HL-60 (cell line): ENCODE results near the gene TAS2R60.

Source experiments
- DNase-seq, 2 experiments: peaks; one replicate each; pipeline ENCODE4 v3.0.0-alpha.2; 2010 to 2020; ENCODE audit warnings: low read depth in 1 of 2, low spot score in 1 of 2
- H3K27ac ChIP-seq: fragments of 250-450 bp; sonication (Bioruptor Pico); replicated peaks from 2 replicates; pipeline ENCODE4 v1.5.1; 2020; ENCODE audit warnings: mild to moderate bottlenecking, moderate library complexity
- H3K27me3 ChIP-seq: fragments of 250-450 bp; sonication (Bioruptor Pico); 2 replicates; pipeline ENCODE4 v1.5.1; 2021; ENCODE audit warnings: mild to moderate bottlenecking, moderate library complexity; ENCODE audit not compliant: insufficient read depth, poor library complexity, severe bottlenecking
- H3K4me3 ChIP-seq: replicated peaks from 2 replicates; pipeline ENCODE4 v1.5.1; 2011; ENCODE audit warnings: mild to moderate bottlenecking, control low read depth, low read length; ENCODE audit not compliant: insufficient read depth
- GABPA ChIP-seq: IDR thresholded peaks from 2 replicates; pipeline ENCODE4 v1.6.1; 2012; ENCODE audit warnings: low read depth
- POLR2AphosphoS5 ChIP-seq: IDR thresholded peaks from 2 replicates; pipeline ENCODE4 v1.6.1; 2012; ENCODE audit warnings: low read depth
- SPI1 ChIP-seq: IDR thresholded peaks from 2 replicates; pipeline ENCODE4 v1.6.1; 2012; ENCODE audit warnings: low read depth, mild to moderate bottlenecking, borderline replicate concordance
- TF ChIP-seq, protein P1 (sequence below): IDR thresholded peaks from 2 replicates; pipeline ENCODE4 v1.6.1; 2012; ENCODE audit warnings: low read depth; ENCODE audit not compliant: insufficient replicate concordance
- TF ChIP-seq, protein P2 (sequence below): IDR thresholded peaks from one replicate; pipeline ENCODE4 v1.5.1; 2011; ENCODE audit warnings: low read length, control low read depth, inconsistent platforms; ENCODE audit not compliant: insufficient read depth

TAS2R60 gene

DNA sequence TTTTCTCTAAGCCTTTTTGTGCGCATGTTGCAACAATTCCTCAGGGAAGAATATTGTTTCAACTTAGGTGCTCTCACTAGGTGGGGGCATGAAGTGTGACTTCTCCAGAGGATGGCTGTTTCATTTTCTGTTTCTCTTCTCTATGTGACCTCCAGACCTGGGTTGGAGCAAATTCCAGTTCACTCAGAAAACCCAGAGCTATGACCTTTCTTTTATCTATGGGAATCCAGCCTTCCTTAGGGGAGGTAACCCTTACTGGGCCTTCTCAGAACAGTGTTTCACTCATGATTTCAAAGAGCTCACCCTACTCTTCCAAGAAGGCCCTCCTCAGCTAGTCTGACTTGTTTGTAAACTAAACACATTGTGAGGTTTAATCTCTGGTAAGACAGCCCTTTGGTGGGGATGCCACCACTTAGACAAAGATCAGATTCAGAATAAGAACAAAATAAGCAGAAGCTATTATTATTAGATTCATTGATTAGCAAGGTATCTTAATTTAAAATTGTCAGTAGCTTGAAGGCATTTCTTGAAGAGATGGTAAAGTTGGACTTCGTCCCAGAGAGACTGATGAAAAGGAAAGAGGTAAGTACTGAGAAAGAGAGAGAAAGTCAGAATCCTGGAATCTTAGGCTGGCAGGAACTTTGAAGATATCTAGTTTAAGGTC lies 16.6 kb upstream of the TAS2R60 start:
- Histone ChIP-seq H3K4me3 (no peak overlapping the region), H3K27me3 (no peaks in the 10 kb centered on the region), H3K27ac (no peak overlapping the region)
- TF ChIP-seq GABPA: no peak
- no peak for TF ChIP-seq SPI1
- TF ChIP-seq, protein P1, sequence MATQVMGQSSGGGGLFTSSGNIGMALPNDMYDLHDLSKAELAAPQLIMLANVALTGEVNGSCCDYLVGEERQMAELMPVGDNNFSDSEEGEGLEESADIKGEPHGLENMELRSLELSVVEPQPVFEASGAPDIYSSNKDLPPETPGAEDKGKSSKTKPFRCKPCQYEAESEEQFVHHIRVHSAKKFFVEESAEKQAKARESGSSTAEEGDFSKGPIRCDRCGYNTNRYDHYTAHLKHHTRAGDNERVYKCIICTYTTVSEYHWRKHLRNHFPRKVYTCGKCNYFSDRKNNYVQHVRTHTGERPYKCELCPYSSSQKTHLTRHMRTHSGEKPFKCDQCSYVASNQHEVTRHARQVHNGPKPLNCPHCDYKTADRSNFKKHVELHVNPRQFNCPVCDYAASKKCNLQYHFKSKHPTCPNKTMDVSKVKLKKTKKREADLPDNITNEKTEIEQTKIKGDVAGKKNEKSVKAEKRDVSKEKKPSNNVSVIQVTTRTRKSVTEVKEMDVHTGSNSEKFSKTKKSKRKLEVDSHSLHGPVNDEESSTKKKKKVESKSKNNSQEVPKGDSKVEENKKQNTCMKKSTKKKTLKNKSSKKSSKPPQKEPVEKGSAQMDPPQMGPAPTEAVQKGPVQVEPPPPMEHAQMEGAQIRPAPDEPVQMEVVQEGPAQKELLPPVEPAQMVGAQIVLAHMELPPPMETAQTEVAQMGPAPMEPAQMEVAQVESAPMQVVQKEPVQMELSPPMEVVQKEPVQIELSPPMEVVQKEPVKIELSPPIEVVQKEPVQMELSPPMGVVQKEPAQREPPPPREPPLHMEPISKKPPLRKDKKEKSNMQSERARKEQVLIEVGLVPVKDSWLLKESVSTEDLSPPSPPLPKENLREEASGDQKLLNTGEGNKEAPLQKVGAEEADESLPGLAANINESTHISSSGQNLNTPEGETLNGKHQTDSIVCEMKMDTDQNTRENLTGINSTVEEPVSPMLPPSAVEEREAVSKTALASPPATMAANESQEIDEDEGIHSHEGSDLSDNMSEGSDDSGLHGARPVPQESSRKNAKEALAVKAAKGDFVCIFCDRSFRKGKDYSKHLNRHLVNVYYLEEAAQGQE: no peak
- TF ChIP-seq, protein P2, sequence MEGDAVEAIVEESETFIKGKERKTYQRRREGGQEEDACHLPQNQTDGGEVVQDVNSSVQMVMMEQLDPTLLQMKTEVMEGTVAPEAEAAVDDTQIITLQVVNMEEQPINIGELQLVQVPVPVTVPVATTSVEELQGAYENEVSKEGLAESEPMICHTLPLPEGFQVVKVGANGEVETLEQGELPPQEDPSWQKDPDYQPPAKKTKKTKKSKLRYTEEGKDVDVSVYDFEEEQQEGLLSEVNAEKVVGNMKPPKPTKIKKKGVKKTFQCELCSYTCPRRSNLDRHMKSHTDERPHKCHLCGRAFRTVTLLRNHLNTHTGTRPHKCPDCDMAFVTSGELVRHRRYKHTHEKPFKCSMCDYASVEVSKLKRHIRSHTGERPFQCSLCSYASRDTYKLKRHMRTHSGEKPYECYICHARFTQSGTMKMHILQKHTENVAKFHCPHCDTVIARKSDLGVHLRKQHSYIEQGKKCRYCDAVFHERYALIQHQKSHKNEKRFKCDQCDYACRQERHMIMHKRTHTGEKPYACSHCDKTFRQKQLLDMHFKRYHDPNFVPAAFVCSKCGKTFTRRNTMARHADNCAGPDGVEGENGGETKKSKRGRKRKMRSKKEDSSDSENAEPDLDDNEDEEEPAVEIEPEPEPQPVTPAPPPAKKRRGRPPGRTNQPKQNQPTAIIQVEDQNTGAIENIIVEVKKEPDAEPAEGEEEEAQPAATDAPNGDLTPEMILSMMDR: no peak
- no peak for TF ChIP-seq POLR2AphosphoS5
- no peak for DNase-seq

DNA sequence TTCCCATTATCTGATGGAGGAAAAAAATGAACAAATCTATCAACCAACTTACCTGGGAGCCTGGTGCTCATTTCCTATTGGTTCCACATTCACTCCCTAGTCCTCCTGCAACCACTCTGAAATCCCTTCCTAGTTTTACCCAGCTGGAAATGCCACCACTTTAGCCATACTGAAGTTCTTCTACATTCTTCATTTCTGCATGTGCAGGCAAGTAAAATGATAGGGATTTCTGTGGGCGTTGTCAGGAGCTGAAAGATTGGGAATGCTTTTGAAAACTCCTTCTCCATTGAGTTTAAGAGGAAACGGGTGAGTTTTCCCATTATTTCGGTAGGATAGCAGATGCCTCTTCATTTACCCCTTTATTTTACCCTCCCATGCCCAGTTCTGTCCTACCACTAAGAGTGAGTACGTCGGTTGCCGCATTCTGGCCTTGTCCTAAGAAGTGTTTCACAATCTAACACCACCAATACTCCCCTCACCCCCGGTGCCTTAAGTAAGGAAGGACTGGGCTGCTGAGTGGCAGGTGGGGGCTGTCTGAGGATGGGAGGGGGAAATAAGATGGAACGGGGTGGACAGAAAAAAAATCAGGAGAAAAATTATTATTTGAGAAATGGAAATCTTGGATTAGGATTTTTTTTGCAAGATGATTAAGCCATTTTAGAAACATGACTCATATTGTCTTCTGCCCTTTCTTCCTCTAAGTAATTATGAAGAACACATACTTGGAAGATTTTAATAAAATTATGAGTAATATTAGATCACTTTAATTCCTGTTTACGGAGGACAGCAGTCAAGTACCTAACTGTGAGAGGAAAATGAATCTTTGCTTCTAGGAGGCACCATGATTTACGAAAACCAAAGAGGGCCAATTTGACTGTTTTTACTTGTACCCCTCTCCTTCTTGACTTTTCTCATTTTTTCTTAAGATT lies 13.2 kb upstream of the TAS2R60 start:
- no peaks in the 10 kb centered on the region for H3K27me3 ChIP-seq
- no peak for DNase-seq
- H3K4me3 ChIP-seq: no peak overlapping the region
- no peak overlapping the region for H3K27ac ChIP-seq
- TF ChIP-seq SPI1 (no peak), GABPA (no peak), POLR2AphosphoS5 (no peak)
- TF ChIP-seq, protein P1: no peak

DNA sequence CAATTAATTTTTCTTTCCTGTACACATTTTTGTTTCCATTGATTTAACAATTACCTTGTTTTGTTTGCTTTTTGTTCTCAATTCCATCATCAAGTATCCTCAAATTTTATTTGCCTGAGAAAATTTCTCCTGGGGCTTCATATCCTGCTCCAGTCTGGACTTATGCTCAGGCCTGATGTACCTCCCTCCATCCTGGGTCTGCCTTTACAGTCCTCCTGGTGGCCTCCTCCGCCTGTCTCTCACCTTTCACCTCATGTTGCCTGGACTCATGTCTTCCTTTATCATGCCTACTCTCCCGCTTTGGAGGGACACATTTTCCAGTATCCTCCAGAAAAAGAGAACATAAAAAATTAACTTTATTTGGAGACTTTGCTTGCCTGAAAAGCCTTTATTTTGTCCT lies 12.1 kb upstream of the TAS2R60 start:
- no peak for DNase-seq
- Histone ChIP-seq H3K4me3 (no peak overlapping the region), H3K27me3 (no peaks in the 10 kb centered on the region), H3K27ac (no peak overlapping the region)
- TF ChIP-seq POLR2AphosphoS5 (no peak), SPI1 (no peak), GABPA (no peak)
- TF ChIP-seq, protein P2: no peak
- TF ChIP-seq, protein P1: no peak
